Left renal cortex interstitium (tissue), 4 donors: Measurements from ENCODE around the gene BAIAP2L2. TPM values are rescaled to one million over a fixed set of nuclear protein-coding genes. Genes with fewer than 3 reads are reported as not detected.

Experiments used
- DNase-seq, 4 donors: peaks; one replicate each; pipeline ENCODE4 v3.0.0-alpha.2; 2013; ENCODE audit warnings: low read depth in 4 of 4, low spot score in 2 of 4, missing footprints in 1 of 4
- polyA plus RNA-seq, 4 donors: library from polyadenylated mRNA; unstranded; fragments of 120-200 nt; gene quantifications; one replicate each; pipeline ENCODE4 v1.2.1, GENCODE V29; 2013; ENCODE audit not compliant: insufficient read length in 4 of 4

The BAIAP2L2 gene
- polyA plus RNA-seq, 4 donors = 4.9 to 11.1 (median 6.8) TPM

GRCh38 chr22:38109371-38110001 is 998 bp downstream of the BAIAP2L2 start:
- DNase-seq = no peak

- no peak for DNase-seq
These were observed 1.7 kb downstream of the BAIAP2L2 start for GRCh38 chr22:38108561-38109319.

GRCh38 chr22:38107692-38108515 is 2.6 kb downstream of the BAIAP2L2 start:
- DNase-seq = no peak

- no peak for DNase-seq
These were observed 3.5 kb downstream of the BAIAP2L2 start for GRCh38 chr22:38106814-38107578.

GRCh38 chr22:38104084-38104483 is 6.4 kb downstream of the BAIAP2L2 start:
- DNase-seq = no peak

GRCh38 chr22:38103641-38104040 is 6.8 kb downstream of the BAIAP2L2 start:
- no peak for DNase-seq

GRCh38 chr22:38098410-38099249 is 11.9 kb downstream of the BAIAP2L2 start:
- no peak for DNase-seq

- no peak for DNase-seq
These were observed 12.7 kb downstream of the BAIAP2L2 start for GRCh38 chr22:38097557-38098409.

- no peak for DNase-seq
These were observed 13.4 kb downstream of the BAIAP2L2 start for GRCh38 chr22:38097058-38097457.

- DNase-seq = no peak
These were observed 21.0 kb downstream of the BAIAP2L2 start for GRCh38 chr22:38089474-38089851.

- DNase-seq = no peak
These were observed 21.6 kb downstream of the BAIAP2L2 start for GRCh38 chr22:38088629-38089473.

- DNase-seq = no peak
These were observed 22.6 kb downstream of the BAIAP2L2 start for GRCh38 chr22:38087855-38088254.

- DNase-seq = no peak
These were observed 23.5 kb downstream of the BAIAP2L2 start for GRCh38 chr22:38086942-38087341.

- DNase-seq = no peak
These were observed 24.3 kb downstream of the BAIAP2L2 start for GRCh38 chr22:38086001-38086845.

- no peak for DNase-seq
These were observed 25.0 kb downstream of the BAIAP2L2 start for GRCh38 chr22:38085501-38085900.

- no peak for DNase-seq
These were observed 25.4 kb downstream of the BAIAP2L2 start for GRCh38 chr22:38085056-38085455.
